OCI-LY1 (cell line): ENCODE results near the gene FBXO41.

ENCODE experiments used
- CTCF ChIP-seq: fragments of 200-600 bp; sonication (generic), shearing (Covaris generic); IDR thresholded peaks from 2 replicates; pipeline ENCODE4 v1.5.1; 2017; ENCODE audit warnings: mild to moderate bottlenecking, antibody characterized with exemption, low read length, moderate library complexity, mixed read lengths
- EZH2 ChIP-seq: fragments of 200-600 bp; sonication (generic), shearing (Covaris generic); IDR thresholded peaks from 2 replicates; pipeline ENCODE4 v1.8.0; 2017; ENCODE audit warnings: borderline replicate concordance, mixed run types, mild to moderate bottlenecking, antibody characterized with exemption, low read length, moderate library complexity, mixed read lengths

GRCh38 chr2:73259276-73259675 lies 25.0 kb downstream of the FBXO41 start:
- TF ChIP-seq CTCF (no peak), EZH2 (no peak)
